ENCODE measurements around the gene MEA1.
"Not testable (repeated sequence)": the region's sequence is repeated elsewhere in the genome, so short reads cannot be mapped to it uniquely, and the experiment has no call there.

Gene MEA1

DNA sequence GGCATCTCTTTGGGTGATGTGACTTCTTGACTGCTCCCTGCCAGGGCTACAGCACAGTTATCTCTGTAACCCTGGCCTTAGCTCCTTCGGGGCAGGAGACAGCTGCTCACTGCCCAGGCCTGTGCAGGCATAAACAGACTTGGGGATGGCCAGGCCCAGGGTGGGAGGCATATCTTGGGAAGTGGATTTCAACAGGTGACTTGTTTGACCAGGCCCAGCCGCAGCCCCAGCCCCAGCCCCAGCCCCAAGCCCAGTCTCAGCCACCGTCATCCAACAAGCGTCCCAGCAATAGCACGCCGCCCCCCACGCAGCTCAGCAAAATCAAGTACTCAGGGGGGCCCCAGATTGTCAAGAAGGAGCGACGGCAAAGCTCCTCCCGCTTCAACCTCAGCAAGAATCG lies 7.5 kb downstream of the MEA1 start:
- no peak for DNase-seq

- no peak for DNase-seq
Measured at GRCh38 chr6:43005844-43006243, 7.9 kb downstream of the MEA1 start.

GRCh38 chr6:43001843-43002242 lies 11.9 kb downstream of the MEA1 start:
- DNase-seq: no peak

DNA sequence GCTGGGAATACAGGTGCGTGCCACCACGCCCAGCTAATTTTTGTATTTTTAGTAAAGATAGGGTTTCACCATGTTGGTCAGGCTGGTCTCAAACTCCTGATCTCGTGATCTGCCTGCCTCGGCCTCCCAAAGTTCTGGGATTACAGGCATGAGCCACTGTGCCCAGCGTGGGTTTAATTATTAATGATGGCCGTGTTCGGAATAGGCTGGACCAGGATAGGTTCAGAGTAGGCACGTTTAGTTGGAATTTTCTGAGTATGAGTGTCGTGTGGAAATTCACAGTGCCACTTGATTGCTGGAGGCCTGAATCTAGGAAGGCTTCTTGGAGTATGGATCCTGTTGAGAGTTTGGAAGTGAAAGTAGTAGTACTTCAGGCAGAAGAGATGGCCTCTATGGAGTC lies 15.5 kb downstream of the MEA1 start:
- not testable (repeated sequence) for DNase-seq

DNA sequence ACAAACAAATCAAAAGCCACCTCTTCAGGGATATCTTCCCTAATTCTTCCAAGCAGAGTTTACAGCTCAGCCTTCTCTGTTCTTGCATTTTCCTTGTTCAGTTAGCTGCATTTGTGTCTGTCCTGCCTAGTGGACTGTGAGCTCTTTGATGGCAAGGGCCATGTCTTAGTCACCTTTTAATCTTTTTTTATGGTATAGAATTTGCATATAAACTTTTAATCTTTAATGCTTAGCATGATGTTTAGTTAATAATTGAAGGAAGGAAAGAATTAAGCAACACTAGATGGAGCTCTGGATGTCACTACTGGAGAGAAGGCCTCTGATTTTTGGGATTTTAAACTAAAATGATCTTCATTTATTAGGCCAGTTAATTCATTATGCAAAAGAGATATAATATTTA lies 17.2 kb downstream of the MEA1 start:
- DNase-seq: no peak

- no peak for DNase-seq
Measured at GRCh38 chr6:42993445-42993844, 20.3 kb downstream of the MEA1 start.

DNA sequence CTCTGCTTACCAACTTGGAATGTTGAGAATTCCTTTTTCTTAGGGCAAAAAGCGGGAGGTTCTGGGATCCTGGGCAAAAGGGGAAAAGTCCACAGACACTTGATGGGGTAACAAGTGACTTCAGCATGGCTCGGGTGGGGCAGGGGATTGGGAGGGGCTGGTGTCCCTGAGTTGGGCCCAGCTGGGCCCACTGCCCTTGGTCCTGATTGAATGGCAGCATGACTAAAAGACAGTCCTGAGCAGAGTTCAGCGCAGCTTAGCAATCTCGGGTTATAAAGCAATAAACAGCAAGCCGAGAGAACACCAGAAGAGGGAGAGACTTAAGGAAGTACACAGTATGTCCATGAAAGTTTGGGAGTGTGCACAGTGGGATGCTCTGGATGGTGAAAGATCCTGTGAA lies 23.8 kb downstream of the MEA1 start:
- no peak for DNase-seq

DNA sequence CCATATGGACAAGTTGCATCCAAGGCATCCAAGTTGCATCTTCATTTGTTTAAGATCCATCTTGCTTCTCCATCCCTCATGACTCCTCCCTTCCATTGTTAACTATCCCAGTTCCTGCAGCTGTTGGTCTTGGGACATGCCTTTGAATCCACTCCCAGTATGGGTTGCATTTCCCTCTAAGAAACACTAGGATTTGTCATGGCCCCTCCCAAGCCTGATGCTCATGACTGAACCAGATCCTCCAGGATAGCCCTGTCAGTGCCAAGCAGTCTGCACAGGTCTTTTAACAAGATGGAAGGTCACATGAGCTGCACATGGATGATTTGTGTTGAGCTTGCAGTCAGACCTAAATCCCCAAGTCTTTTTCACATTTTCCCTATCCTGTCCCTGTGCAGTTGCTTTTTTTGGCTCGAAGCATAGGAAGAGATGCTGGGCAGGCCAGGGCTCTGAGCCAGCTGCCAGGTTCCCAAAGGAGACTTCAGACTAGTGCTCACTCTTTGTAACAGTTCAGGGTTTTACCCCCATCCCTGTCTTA lies 25.2 kb downstream of the MEA1 start:
- no peak for DNase-seq

GRCh38 chr6:42987533-42988451 lies 26.0 kb downstream of the MEA1 start:
- DNase-seq: no peak

DNA sequence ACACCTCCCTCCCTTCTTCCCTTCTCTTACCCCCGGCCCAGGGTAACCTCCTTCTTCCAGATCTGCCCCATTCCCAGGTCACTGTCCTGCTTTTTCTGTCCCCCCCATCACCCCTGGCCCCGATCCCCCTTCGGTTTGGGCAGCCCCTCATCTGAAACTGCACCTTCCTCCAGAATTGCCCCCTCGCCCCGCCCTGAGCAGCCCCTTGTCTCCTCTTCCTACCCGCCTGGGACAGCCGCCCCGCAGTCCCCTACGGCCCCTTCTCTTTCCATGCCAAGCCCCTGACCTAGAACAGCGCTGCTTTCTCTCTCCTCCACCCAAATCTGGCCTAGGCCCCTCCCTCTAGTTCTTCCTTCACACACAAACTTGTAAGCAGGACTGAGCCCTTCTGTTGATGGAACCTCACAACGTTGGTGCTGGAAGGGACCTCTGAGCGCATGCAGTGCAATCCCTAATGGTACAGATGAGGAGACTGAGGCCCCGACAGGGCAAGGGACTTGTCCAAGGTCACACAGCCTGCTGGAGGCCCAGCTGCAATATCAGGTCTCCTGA lies 28.7 kb downstream of the MEA1 start:
- DNase-seq: no peak

DNA sequence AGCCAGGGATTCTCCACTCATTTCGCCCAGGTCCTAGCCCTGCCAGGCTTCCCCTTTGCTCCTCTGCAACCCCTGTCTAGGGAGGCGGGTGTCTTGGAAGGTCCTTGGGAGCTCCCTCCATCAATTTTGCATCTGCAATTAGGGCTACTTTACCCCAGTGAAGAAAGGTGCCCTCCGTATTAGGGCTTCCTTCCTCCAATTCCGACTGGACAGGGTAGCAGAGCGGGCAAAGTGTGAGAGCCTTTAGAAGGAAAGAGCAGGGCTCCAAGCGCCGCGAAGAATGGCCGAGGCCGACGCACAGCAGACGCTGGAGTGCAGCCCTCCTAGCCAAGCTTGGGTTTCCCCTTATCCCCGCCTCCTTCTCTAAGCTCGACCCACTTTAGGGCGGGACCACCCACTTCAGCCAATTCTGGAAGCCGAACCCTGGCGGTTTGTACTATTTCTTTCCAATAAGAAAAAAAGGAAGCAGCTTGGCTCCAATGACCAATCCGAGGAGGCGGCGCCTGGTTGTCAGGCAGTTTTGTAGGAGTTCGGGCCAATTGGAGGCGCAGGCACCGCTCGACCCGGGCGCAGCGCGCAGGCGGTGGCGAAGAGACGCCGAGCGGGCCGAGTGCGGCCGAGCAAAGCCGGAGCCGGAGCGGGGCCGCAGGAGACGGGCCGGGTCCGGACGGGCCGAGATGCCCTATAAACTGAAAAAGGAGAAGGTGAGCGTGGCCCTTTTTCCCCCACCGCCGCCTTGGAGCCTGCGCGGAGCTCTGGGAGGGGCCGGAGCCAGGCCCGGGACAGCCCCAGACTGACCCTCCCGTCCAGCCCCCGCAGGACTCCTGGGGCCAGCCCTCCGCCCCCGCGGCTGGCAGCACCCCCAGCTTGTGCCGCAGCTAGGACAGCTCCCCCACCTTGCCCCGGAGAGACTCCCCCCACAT lies 29.5 kb downstream of the MEA1 start, which contains the start of gene PPP2R5D:
Gene PPP2R5D (plus strand): TSS at position 570 of the 923 bp plus-strand sequence. CDS start 108 bp downstream, at position 678.
- peak; percentile 95 for DNase-seq

DNA sequence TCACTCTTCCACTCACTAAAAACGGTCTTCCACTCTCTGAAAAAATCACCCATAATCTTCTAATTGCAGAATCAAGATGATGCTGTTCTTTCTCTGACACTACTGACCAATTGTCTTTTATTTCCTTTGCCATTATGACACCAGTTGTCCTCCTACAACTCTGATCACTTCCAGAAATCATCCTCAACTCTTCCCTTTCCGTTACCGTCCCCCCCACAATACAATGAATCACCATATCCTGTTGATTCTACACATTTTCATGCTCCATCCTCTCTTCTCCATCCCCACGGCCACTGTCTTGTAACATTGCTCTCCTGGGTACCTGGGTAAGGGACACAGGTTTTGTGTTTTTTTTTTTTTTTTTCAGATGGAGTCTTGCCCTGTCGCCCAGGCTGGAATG lies 31.9 kb downstream of the MEA1 start:
- DNase-seq: no peak

GRCh38 chr6:42979523-42980177 lies 34.1 kb downstream of the MEA1 start:
- DNase-seq: no peak

GRCh38 chr6:42978839-42979522 lies 34.8 kb downstream of the MEA1 start, which contains the start of gene PEX6:
Gene PEX6 (minus strand): TSS chr6:42979181. CDS start chr6:42979150, 31 bp downstream.
- DNase-seq: peak; percentile 93

DNA sequence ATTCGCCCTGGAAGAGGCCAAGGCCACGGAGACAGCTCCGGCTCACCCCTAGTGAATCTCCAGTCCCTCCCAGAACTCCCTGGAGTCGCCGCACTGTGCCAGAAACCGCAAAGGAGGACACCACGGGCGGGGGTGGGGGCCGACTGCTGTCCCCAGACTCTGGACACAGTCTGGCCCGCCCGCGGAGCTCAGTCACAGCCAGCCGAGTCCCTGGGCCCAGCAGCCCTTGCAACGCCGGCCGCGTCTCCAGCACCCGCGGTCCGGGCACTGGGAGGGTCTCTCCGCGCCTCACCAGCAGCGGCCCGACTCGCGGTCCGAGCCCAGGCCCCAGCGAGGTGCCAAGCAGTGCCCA lies 35.3 kb downstream of the MEA1 start:
- no peak for DNase-seq

DNA sequence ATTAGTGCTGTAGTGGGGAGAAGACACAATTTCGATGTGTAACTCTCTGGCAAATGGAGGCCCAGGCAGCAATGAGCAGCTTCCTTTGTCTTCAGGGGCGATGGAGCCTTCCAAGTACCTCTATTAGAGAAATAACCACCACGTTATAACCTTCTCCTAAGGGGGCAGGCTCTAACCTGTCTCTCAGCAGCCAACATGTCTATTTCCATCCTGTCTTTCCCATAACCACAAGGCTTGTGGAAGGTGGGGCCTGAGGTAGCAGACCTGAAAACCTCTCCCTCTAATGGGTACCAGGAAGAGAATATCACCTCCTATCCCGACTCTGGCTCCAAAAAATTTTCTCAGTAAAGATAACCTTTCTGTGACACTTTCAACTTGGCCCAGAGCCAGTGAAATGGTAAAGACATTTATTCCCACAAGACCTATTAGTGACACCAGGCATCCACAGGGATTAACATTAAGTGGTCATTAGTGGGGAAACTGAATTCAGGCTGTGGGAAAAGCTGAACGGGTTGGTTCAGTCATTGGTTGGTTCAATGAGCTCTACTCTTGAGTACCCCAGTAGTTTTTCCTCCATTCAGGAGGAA lies 38.7 kb downstream of the MEA1 start:
- no peak for DNase-seq

DNA sequence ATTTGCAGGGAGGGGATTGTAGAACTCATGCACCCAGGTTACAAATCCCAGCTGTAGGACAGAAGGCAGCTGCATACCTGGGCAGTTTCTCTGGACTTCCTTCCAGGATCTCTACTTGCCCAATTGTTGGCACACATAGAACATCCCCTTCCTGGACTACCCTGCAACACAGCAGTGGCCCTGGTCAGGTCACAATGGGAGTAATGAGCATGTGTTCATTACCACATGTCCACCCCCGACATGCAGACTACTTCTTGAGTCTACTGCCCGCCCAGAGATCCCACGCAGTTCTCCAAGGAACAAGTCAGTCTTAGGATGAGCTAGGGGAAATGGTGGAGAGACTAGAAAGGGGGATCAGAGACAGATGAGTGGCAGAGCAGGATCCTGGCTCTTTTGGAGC lies 39.8 kb downstream of the MEA1 start:
- no peak for DNase-seq

DNA sequence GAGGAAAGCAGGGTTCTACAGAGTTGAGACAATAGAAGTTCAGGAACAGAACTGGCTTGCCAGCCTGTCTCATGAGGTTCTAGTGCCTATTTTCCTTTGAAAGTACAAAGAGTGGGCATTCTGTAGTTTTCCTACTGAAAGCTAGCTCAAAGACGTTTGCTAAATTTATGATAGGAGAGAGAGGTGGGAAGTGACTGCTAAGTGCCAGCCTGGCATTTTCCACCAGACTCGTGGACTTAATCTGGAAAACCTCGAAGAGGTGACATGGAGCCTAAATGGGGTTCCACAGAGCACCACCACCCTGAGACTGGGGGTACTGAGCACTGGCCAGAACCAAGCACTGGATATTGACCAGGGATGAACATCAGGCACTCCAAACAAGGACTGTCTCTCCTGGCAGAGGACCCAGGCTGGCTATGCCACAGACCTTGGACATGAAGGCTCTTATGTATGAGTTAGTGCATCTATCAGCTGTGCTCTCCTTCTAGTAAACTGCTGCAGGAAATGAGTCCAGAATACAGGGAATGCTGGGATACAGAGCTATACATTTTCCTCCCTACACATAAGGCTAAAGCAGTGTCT lies 41.9 kb downstream of the MEA1 start:
- DNase-seq: no peak

GRCh38 chr6:42970871-42971612 lies 42.7 kb downstream of the MEA1 start:
- DNase-seq: no peak

DNA sequence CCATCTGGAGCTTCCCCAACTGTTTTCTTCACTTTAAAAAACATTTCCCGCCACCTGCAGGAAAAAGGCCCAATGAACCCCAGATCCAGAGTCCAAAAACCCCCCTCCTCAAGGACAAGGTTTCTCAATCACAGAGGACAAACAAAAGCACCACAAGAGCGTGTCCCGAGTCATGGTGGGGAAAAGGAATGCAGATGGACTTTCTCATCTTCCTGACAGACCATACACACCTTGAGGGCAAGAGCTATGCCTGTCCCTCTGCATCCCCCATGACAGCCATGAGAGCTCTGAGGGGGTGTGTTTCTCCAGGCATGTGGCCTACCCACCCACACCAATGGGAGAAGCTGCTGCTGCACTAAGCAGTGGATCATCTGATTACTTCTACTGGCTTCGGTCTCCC lies 43.8 kb downstream of the MEA1 start:
- no peak for DNase-seq
